IPS-15b (cell line): ENCODE data around the gene ATP1A3.

Source experiments
- H3K27me3 ChIP-seq: one replicate; pipeline ENCODE4 v1.6.1; 2013; ENCODE audit warnings: low read length; ENCODE audit not compliant: control insufficient read depth, insufficient read depth
- H3K36me3 ChIP-seq: one replicate; pipeline ENCODE4 v1.6.1; 2013; ENCODE audit warnings: low read length; ENCODE audit not compliant: control insufficient read depth, insufficient read depth
- H3K4me1 ChIP-seq: one replicate; pipeline ENCODE4 v1.6.1; 2013; ENCODE audit warnings: mild to moderate bottlenecking, low read length; ENCODE audit not compliant: control insufficient read depth, insufficient read depth
- H3K4me3 ChIP-seq: one replicate; pipeline ENCODE4 v1.5.1; 2013; ENCODE audit warnings: low read depth, low read length
- H3K9ac ChIP-seq: one replicate; pipeline ENCODE4 v1.6.1; 2013; ENCODE audit warnings: low read depth, mild to moderate bottlenecking, low read length
- H3K9me3 ChIP-seq: one replicate; pipeline ENCODE4 v1.6.1; 2013; ENCODE audit warnings: mild to moderate bottlenecking, low read length; ENCODE audit not compliant: control insufficient read depth, insufficient read depth

The ATP1A3 gene

DNA sequence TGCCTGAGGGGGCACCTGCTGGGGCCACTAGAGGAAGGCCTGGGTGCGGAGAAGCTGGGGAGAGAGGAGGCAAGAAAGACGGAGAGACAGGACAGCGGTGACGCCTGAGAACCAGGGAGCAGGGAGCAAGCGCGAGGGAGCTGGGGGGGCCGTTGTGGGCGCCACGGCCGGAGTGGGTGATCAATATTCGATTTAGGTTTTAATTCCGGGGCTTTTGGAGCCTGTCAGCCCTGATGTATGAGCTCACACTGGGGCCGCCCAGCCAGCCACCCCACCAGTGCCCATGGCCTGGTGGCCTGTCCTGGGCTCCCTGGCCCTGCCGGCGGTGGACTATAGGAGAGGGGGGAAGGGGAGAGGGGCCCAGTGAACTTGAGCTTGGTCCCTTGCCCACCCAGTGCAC lies 57.1 kb downstream of the ATP1A3 start:
- Histone ChIP-seq H3K4me1 (peaks cover 2% of the 10 kb centered on the region), H3K9me3 (no peaks in the 10 kb centered on the region), H3K9ac (no peak overlapping the region), H3K4me3 (no peak overlapping the region), H3K36me3 (no peaks in the 10 kb centered on the region), H3K27me3 (peaks cover 77% of the 10 kb centered on the region)

- Histone ChIP-seq H3K9ac (no peak overlapping the region), H3K4me1 (peaks cover 6% of the 10 kb centered on the region), H3K36me3 (no peaks in the 10 kb centered on the region), H3K27me3 (peaks cover 77% of the 10 kb centered on the region), H3K4me3 (no peak overlapping the region), H3K9me3 (no peaks in the 10 kb centered on the region)
Measured at GRCh38 chr19:41936416-41936850, 57.6 kb downstream of the ATP1A3 start.

- Histone ChIP-seq H3K9ac (no peak overlapping the region), H3K4me3 (no peak overlapping the region), H3K9me3 (no peaks in the 10 kb centered on the region), H3K36me3 (no peaks in the 10 kb centered on the region), H3K4me1 (peaks cover 7% of the 10 kb centered on the region), H3K27me3 (peaks cover 77% of the 10 kb centered on the region)
Measured at GRCh38 chr19:41935760-41936415, 58.1 kb downstream of the ATP1A3 start.

DNA sequence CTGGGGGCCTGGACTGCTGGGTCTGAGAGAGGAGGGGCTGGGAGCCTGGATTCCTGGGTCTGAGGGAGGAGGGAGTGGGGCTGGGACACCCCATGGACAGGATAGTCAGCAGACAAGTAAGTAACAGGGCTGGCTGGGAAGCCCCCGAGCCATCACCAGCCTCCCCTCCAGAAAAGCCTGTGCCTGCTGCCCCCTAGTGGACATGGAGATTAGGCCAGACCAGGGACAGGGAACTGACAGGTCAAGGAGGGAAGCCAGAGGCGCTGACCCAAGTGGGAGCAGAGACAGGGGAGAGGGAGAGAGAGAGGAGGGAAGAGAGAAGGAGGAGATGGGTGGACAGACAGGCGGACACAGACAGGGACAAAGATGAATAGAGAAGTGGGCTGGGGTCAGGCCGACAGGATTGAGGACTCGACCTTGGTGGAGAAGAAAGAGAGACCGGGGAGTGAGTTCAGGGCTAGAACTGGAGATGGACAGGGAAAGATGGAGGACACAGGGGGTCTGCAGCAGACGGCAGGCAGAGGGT lies 59.1 kb downstream of the ATP1A3 start:
- H3K9me3 ChIP-seq = no peaks in the 10 kb centered on the region
- H3K4me3 ChIP-seq = no peak overlapping the region
- peaks cover 83% of the 10 kb centered on the region for H3K27me3 ChIP-seq
- H3K36me3 ChIP-seq = no peaks in the 10 kb centered on the region
- H3K9ac ChIP-seq = no peak overlapping the region
- H3K4me1 ChIP-seq = peaks cover 10% of the 10 kb centered on the region

GRCh38 chr19:41933693-41934426 lies 60.2 kb downstream of the ATP1A3 start:
- H3K4me1 ChIP-seq = peaks cover 10% of the 10 kb centered on the region
- H3K27me3 ChIP-seq = peaks cover 90% of the 10 kb centered on the region
- H3K9me3 ChIP-seq = no peaks in the 10 kb centered on the region
- peak overlapping the region; percentile 18 for H3K4me3 ChIP-seq
- H3K36me3 ChIP-seq = no peaks in the 10 kb centered on the region
- H3K9ac ChIP-seq = no peak overlapping the region

GRCh38 chr19:41932720-41933332 lies 61.2 kb downstream of the ATP1A3 start:
- Histone ChIP-seq H3K4me1 (peaks cover 12% of the 10 kb centered on the region), H3K9ac (no peak overlapping the region), H3K4me3 (peak overlapping the region; percentile 30), H3K9me3 (no peaks in the 10 kb centered on the region), H3K27me3 (peaks cover 97% of the 10 kb centered on the region), H3K36me3 (no peaks in the 10 kb centered on the region)

DNA sequence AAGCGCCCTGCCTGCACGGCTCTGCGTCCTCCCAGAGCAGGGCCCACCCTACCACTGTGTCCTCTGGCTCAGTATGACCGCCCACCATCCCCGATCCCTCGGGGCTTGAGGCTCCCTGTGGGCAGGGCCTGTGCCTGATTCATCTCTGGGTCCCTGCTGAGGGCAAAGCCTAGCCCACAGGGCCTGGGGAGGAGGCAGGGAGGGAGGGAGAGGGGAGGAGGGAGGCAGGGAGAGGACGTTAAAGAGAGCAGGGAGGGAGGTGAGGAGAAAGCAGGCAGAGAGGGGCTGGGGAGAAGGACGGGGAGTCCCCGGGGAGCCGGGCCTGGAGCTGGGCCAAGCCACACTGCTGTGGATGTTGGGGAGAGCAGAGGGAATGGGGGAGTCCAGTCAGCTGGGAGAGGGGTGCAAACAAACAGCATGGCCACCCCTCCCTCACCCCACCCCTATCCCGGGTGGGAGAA lies 61.7 kb downstream of the ATP1A3 start:
- Histone ChIP-seq H3K9ac (no peak overlapping the region), H3K4me1 (peaks cover 12% of the 10 kb centered on the region), H3K27me3 (peaks cover 96% of the 10 kb centered on the region), H3K4me3 (peak overlapping the region; percentile 30), H3K9me3 (no peaks in the 10 kb centered on the region), H3K36me3 (no peaks in the 10 kb centered on the region)

- Histone ChIP-seq H3K36me3 (no peaks in the 10 kb centered on the region), H3K9ac (no peak overlapping the region), H3K4me3 (no peak overlapping the region), H3K27me3 (peaks cover 96% of the 10 kb centered on the region), H3K4me1 (peaks cover 12% of the 10 kb centered on the region), H3K9me3 (no peaks in the 10 kb centered on the region)
Measured at GRCh38 chr19:41930926-41931592, 63.0 kb downstream of the ATP1A3 start.

DNA sequence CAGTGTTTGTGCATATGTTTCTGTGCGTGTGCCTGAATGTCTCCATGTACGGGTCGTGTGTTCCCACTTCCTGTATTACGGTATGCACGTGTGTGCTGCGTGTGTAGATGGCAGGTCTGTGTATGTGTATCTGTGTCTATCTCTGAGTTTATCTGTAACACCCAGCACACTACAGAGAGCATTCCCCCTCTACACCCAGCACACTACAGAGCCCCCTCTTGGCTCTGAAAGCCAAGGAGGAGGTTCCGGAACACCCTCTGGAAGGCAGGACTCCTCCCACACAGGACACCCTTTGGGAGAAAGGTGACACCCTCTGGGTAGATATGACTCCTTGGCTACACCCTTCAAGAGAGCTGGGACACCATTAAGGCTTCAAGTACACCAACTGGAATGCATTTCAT lies 63.7 kb downstream of the ATP1A3 start:
- Histone ChIP-seq H3K36me3 (no peaks in the 10 kb centered on the region), H3K27me3 (peaks cover 96% of the 10 kb centered on the region), H3K4me1 (peaks cover 12% of the 10 kb centered on the region), H3K9me3 (no peaks in the 10 kb centered on the region), H3K4me3 (no peak overlapping the region), H3K9ac (no peak overlapping the region)

DNA sequence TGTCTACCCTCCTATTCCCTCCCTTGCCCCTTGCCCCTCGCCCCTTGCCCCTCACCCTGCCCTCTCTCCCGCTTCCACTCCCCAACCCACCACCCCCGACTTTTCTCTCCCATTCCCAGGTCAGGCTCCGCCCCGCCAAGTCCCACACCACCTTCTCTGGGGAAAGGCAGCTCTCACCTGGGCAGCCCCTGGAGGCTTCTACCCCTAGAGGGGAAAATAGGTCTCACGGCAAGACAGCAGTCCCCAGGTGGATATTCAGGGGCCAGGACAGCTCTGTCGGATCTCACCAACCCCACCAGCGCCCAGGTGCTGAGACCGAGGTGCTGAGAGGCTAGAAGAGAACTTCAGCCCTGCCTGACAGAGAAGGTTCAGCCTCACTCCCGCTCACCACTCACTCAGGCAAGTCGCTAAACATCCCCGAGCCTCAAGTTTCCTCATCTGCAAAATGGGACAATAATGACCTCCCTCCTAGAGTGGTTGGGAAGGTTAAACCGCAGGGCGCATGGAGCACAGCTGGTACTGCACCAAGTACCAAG lies 64.4 kb downstream of the ATP1A3 start:
- H3K36me3 ChIP-seq = no peaks in the 10 kb centered on the region
- H3K9me3 ChIP-seq = no peaks in the 10 kb centered on the region
- no peak overlapping the region for H3K9ac ChIP-seq
- H3K4me3 ChIP-seq = peak overlapping the region; percentile 45
- H3K27me3 ChIP-seq = peaks cover 96% of the 10 kb centered on the region
- H3K4me1 ChIP-seq = peaks cover 12% of the 10 kb centered on the region
